Fibroblast of villous mesenchyme (primary cell): Measurements from ENCODE around the gene FTCDNL1. TPM values are rescaled to one million over a fixed set of nuclear protein-coding genes. Genes with fewer than 3 reads are reported as not detected.

ENCODE experiments used
- DNase-seq: peaks from one replicate; pipeline ENCODE4 v3.0.0-alpha.2; 2010; ENCODE audit warnings: low read depth
- H3K4me3 ChIP-seq: 2 replicates; pipeline ENCODE4 v1.5.1; 2011; ENCODE audit warnings: low read depth, mild to moderate bottlenecking, low read length
- total RNA-seq: library from RNA; depleted of rRNA; stranded (reverse); fragments of >200 nt; gene quantifications from 2 replicates; pipeline ENCODE4 v1.2.3, GENCODE V29; 2012
- TF ChIP-seq, protein P1 (sequence below): IDR thresholded peaks from 2 replicates; pipeline ENCODE4 v1.5.1; 2012; ENCODE audit warnings: low read depth, mild to moderate bottlenecking, low read length; ENCODE audit not compliant: insufficient read depth

Gene FTCDNL1
- total RNA-seq, 1 donor, result 0.43 TPM

DNA sequence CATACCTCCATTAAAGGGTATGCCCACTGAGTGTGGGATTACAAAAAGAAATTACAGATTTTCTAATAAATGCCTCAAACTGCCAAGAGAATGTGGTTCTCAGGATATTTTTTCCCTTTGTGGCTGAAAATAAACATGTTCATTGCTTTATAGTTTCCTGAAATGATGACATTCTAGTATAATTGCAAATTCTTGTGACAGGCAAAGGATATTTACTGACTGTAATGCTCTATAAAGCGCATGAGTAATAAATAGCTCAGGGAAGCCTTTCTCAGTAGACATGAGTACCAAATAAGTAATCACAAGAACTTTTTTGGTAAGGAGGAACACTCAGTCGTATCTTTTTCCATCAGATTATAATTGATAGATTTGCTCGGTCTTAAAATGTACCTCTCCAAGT lies 72.3 kb downstream of the FTCDNL1 start:
- TF ChIP-seq, protein P1, sequence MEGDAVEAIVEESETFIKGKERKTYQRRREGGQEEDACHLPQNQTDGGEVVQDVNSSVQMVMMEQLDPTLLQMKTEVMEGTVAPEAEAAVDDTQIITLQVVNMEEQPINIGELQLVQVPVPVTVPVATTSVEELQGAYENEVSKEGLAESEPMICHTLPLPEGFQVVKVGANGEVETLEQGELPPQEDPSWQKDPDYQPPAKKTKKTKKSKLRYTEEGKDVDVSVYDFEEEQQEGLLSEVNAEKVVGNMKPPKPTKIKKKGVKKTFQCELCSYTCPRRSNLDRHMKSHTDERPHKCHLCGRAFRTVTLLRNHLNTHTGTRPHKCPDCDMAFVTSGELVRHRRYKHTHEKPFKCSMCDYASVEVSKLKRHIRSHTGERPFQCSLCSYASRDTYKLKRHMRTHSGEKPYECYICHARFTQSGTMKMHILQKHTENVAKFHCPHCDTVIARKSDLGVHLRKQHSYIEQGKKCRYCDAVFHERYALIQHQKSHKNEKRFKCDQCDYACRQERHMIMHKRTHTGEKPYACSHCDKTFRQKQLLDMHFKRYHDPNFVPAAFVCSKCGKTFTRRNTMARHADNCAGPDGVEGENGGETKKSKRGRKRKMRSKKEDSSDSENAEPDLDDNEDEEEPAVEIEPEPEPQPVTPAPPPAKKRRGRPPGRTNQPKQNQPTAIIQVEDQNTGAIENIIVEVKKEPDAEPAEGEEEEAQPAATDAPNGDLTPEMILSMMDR, result no peak
- H3K4me3 ChIP-seq, result no peak overlapping the region
- no peak for DNase-seq

DNA sequence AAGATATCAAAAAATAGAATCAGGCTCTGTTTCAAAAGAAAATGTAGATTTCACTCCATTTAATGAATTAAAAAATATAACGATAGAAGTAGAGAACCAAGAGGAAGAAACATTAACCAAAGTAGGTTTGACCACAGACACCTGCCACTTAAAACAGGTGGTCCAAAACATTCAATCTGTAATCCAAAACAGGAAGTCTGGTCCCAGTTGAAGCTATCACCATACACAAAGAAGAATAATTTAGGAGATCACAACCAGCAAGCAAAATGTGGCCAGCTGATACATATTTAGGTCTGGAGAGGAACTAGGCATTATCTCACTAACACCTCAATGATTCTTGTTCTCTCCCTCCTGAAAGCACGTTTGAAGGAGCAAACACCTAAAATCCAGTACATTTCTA lies 73.1 kb downstream of the FTCDNL1 start:
- H3K4me3 ChIP-seq, result no peak overlapping the region
- TF ChIP-seq, protein P1, result no peak
- no peak for DNase-seq

DNA sequence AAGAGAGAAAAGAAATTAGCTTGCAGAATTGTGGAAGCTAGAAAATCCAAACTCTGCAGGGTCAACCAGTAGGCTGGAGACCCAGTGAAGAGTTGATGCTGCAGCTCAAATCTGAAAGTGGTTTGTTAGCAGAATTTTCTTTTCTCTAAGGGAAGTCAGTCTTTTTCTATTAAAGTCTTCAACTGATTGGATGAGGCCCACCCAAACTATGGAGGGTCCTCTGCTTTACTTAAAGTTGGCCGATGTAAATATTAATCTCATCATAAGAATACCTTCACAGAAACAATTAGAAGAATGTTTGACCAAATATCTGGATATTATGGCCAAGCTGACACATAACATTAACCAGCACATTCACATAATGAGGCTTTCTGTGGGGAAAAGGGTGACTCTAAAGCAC lies 73.7 kb downstream of the FTCDNL1 start:
- no peak overlapping the region for H3K4me3 ChIP-seq
- DNase-seq, result no peak
- TF ChIP-seq, protein P1, result no peak

- H3K4me3 ChIP-seq, result no peak overlapping the region
- DNase-seq, result no peak
- TF ChIP-seq, protein P1, result no peak
Observed at GRCh38 chr2:199775267-199775666, 75.7 kb downstream of the FTCDNL1 start.

- TF ChIP-seq, protein P1, result no peak
- no peak overlapping the region for H3K4me3 ChIP-seq
- DNase-seq, result no peak
Observed at GRCh38 chr2:199772035-199772976, 78.7 kb downstream of the FTCDNL1 start.

DNA sequence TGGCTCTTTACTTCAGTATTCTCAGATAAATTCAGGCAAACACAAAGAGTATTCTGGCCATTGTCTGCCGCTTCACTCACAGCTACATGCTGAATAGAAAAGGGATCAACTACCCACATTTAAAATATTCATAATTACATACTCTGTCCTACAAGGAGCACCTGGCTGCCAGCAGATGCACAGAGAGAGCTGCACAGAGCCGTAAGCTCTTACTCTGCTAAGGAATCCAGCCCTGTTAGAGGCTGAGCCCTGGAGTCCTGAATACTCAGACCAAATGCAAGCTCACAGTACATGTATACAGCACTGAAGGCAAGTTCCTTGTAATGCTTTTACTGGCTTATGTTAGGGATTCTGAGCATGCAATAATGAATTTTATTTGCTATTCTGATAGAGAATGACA lies 80.3 kb downstream of the FTCDNL1 start:
- no peak overlapping the region for H3K4me3 ChIP-seq
- TF ChIP-seq, protein P1, result no peak
- DNase-seq, result no peak
